PFSK-1 (cell line): Measurements from ENCODE around the gene CPT1A.

Source experiments
- FOXP2 ChIP-seq: optimal IDR thresholded peaks from 2 replicates; pipeline ENCODE3; 2011; ENCODE audit warnings: borderline replicate concordance, control low read depth, inconsistent platforms; ENCODE audit not compliant: insufficient read depth; ENCODE audit errors: extremely low read length, extremely low read depth
- POLR2AphosphoS5 ChIP-seq: IDR thresholded peaks from 2 replicates; pipeline ENCODE4 v1.6.1; 2012; ENCODE audit warnings: low read depth, mild to moderate bottlenecking, control low read depth, low read length, moderate library complexity
- SIN3A ChIP-seq: IDR thresholded peaks from 2 replicates; pipeline ENCODE4 v1.6.1; 2012; ENCODE audit warnings: mild to moderate bottlenecking, low read length, moderate library complexity, borderline replicate concordance; ENCODE audit not compliant: insufficient read depth
- TAF1 ChIP-seq: IDR thresholded peaks from 2 replicates; pipeline ENCODE4 v1.6.1; 2012; ENCODE audit warnings: low read length, control low read depth, borderline replicate concordance; ENCODE audit not compliant: insufficient read depth
- TF ChIP-seq, protein P1 (sequence below), 2 experiments: IDR thresholded peaks; 2 replicates each; pipeline versions ENCODE4 v1.6.1 to v1.8.0; 2011 to 2012; ENCODE audit warnings: low read depth in 2 of 2, low read length in 2 of 2, control low read depth in 1 of 2, inconsistent platforms in 1 of 2, mild to moderate bottlenecking in 1 of 2, moderate library complexity in 1 of 2; ENCODE audit not compliant: insufficient read depth in 1 of 2

The CPT1A gene

DNA sequence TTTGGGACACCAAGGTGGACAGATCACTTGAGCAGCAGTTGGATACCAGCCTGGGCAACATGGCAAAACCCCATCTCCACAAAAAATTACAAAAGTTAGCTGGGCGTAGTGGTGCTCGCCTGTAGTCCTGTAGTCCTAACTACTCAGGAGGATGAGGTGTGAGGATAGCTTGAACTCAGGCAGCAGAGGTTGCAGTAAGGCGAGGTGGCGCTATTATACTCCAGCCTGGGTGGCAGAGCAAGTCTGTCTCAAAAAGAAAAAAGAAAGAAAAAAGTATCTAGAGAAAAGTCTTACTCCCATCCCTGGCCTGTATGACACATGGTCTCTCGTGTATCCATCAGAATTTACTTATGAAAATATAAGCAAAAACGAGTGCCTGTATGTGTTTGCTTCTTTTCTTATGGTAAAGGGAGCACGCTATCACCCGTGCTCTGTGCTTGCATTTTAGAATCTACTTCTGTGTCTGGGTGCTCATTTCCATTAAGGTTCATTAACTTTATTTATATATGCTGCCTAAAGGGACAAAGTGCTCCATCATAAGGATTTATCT lies 15.4 kb upstream of the CPT1A start:
- TF ChIP-seq SIN3A (no peak), TAF1 (no peak), POLR2AphosphoS5 (no peak), FOXP2 (no peak)
- TF ChIP-seq, protein P1, sequence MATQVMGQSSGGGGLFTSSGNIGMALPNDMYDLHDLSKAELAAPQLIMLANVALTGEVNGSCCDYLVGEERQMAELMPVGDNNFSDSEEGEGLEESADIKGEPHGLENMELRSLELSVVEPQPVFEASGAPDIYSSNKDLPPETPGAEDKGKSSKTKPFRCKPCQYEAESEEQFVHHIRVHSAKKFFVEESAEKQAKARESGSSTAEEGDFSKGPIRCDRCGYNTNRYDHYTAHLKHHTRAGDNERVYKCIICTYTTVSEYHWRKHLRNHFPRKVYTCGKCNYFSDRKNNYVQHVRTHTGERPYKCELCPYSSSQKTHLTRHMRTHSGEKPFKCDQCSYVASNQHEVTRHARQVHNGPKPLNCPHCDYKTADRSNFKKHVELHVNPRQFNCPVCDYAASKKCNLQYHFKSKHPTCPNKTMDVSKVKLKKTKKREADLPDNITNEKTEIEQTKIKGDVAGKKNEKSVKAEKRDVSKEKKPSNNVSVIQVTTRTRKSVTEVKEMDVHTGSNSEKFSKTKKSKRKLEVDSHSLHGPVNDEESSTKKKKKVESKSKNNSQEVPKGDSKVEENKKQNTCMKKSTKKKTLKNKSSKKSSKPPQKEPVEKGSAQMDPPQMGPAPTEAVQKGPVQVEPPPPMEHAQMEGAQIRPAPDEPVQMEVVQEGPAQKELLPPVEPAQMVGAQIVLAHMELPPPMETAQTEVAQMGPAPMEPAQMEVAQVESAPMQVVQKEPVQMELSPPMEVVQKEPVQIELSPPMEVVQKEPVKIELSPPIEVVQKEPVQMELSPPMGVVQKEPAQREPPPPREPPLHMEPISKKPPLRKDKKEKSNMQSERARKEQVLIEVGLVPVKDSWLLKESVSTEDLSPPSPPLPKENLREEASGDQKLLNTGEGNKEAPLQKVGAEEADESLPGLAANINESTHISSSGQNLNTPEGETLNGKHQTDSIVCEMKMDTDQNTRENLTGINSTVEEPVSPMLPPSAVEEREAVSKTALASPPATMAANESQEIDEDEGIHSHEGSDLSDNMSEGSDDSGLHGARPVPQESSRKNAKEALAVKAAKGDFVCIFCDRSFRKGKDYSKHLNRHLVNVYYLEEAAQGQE (IDR thresholded peaks at IDR 0.05; ENCODE audit: insufficient read depth in 1 of 2, low read depth in 2 of 2, low read length in 2 of 2), result no peak

GRCh38 chr11:68855205-68855981 lies 13.7 kb upstream of the CPT1A start:
- peak; percentile 53 for TF ChIP-seq FOXP2
- TF ChIP-seq TAF1, result no peak
- TF ChIP-seq POLR2AphosphoS5, result no peak
- TF ChIP-seq, protein P1 (IDR thresholded peaks at IDR 0.05; ENCODE audit: insufficient read depth in 1 of 2, low read depth in 2 of 2, low read length in 2 of 2), result no peak
- no peak for TF ChIP-seq SIN3A

DNA sequence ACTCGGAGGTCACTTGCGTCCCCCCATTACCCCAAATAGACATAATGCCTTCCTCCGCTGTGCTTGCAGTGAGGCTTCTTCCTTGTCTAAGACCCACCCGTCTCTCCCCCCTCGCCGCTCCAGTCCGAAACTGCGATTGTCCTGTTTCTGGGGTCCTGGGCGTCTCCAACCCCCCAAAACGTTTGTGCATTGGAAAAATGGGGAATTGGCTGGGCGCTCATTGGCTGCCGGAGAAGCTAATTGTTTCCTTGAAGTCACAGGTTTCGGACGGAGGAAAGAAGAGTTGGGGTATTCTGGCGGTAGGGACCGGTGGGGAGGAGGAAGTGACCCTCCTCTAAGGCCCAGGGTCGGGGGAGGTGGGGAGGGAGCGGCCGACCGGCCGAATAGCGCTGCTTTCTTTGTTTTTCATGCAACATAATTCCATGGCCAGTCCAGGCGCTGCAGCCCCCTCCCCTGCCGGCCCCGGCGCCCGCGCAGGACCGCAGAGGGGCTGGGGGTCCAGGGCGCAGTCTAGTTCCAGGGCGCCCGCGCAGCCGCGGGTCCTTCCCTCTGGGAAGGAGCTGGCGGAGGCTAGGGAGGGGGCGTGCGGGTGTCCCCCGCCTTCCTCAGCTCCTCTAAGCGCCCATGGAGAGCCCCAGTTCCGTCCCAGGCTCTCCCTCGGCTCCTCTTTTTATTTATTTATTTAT lies 12.7 kb upstream of the CPT1A start:
- TF ChIP-seq POLR2AphosphoS5 (no peak), SIN3A (no peak), TAF1 (no peak), FOXP2 (no peak)
- TF ChIP-seq, protein P1 (IDR thresholded peaks at IDR 0.05; ENCODE audit: insufficient read depth in 1 of 2, low read depth in 2 of 2, low read length in 2 of 2), result no peak

GRCh38 chr11:68852628-68853027 lies 10.9 kb upstream of the CPT1A start:
- TF ChIP-seq, protein P1 (IDR thresholded peaks at IDR 0.05; ENCODE audit: insufficient read depth in 1 of 2, low read depth in 2 of 2, low read length in 2 of 2), result no peak
- TF ChIP-seq TAF1, result no peak
- no peak for TF ChIP-seq FOXP2
- no peak for TF ChIP-seq POLR2AphosphoS5
- no peak for TF ChIP-seq SIN3A
